IMR-90 (cell line): ENCODE results near the gene TTLL12. TPM values are rescaled to one million over a fixed set of nuclear protein-coding genes. Genes with fewer than 3 reads are reported as not detected.

Experiments used
- ATAC-seq: fragments of 200-7000 bp; cut with Tn5 transposase; 2 replicates; pipeline ENCODE4 v1.9.1; 2020; ENCODE audit warnings: low read depth, mild to moderate bottlenecking, moderate library complexity
- BruUV-seq: library from RNA; stranded (reverse); fragments of 400-500 nt; replicated peaks from 2 replicates; lab custom pipeline; 2021; lab: Mats Ljungman, UMichigan
- CTCF ChIA-PET: fragments of 300-600 bp; formaldehyde crosslinking; extraction: SDS; loops from one replicate; lab custom pipeline; 2021; ENCODE audit warnings: antibody characterized with exemption; lab: Yijun Ruan, JAX
- POLR2A ChIA-PET: fragments of 300-600 bp; sonication (Branson Sonifier 250); formaldehyde crosslinking; loops from one replicate; lab custom pipeline; 2022; ENCODE audit warnings: antibody characterized with exemption; ENCODE audit not compliant: unreplicated experiment; lab: Charles Lee
- DNase-seq: peaks from one replicate; pipeline ENCODE4 v3.0.0; 2013
- H2AFZ ChIP-seq: replicated peaks from 2 replicates; pipeline ENCODE3; 2013; ENCODE audit warnings: low read length, mild to moderate bottlenecking; ENCODE audit not compliant: poor library complexity
- H2AK5ac ChIP-seq: 2 replicates; pipeline ENCODE4 v1.6.1; 2013; ENCODE audit warnings: low read depth, low read length, inconsistent platforms
- H2AK9ac ChIP-seq: replicated peaks from 2 replicates; pipeline ENCODE3; 2013; ENCODE audit warnings: mild to moderate bottlenecking, low read depth, low read length, moderate library complexity; ENCODE audit not compliant: poor library complexity
- H2BK120ac ChIP-seq: 2 replicates; pipeline ENCODE4 v1.6.1; 2013; ENCODE audit warnings: low read depth, low read length, inconsistent platforms
- H2BK15ac ChIP-seq: 3 replicates; pipeline ENCODE4 v1.6.1; 2013; ENCODE audit warnings: low read depth, low read length, inconsistent platforms
- H2BK20ac ChIP-seq: 2 replicates; pipeline ENCODE4 v1.6.1; 2013; ENCODE audit warnings: low read depth, mild to moderate bottlenecking, inconsistent platforms, low read length, moderate library complexity
- H2BK5ac ChIP-seq: 2 replicates; pipeline ENCODE4 v1.6.1; 2013; ENCODE audit warnings: mild to moderate bottlenecking, low read depth, low read length, inconsistent platforms; ENCODE audit not compliant: poor library complexity, severe bottlenecking
- H3K14ac ChIP-seq: replicated peaks from 2 replicates; pipeline ENCODE4 v1.6.1; 2013; ENCODE audit warnings: low read depth, low read length, inconsistent platforms
- H3K18ac ChIP-seq: 2 replicates; pipeline ENCODE4 v1.6.1; 2013; ENCODE audit warnings: low read depth, low read length, control low read depth
- H3K23ac ChIP-seq: 2 replicates; pipeline ENCODE4 v1.6.1; 2013; ENCODE audit warnings: low read depth, low read length, inconsistent platforms
- H3K27ac ChIP-seq: 2 replicates; pipeline ENCODE4 v1.5.1; 2013; ENCODE audit warnings: mild to moderate bottlenecking, control low read depth, low read length; ENCODE audit not compliant: insufficient read depth
- H3K27me3 ChIP-seq: 2 replicates; pipeline ENCODE4 v1.6.1; 2013; ENCODE audit warnings: low read length; ENCODE audit not compliant: control insufficient read depth, insufficient read depth
- H3K36me3 ChIP-seq: 2 replicates; pipeline ENCODE4 v1.6.1; 2013; ENCODE audit warnings: low read length, mixed read lengths; ENCODE audit not compliant: control insufficient read depth, insufficient read depth
- H3K4ac ChIP-seq: 2 replicates; pipeline ENCODE4 v1.6.1; 2013; ENCODE audit warnings: low read depth, low read length, inconsistent platforms
- H3K4me1 ChIP-seq: 2 replicates; pipeline ENCODE4 v1.6.1; 2013; ENCODE audit warnings: low read length, mixed read lengths; ENCODE audit not compliant: control insufficient read depth, insufficient read depth
- H3K4me2 ChIP-seq: 2 replicates; pipeline ENCODE4 v1.6.1; 2013; ENCODE audit warnings: low read depth, mild to moderate bottlenecking, control low read depth, low read length, moderate library complexity
- H3K4me3 ChIP-seq: 2 replicates; pipeline ENCODE4 v1.5.1; 2013; ENCODE audit warnings: low read depth, mild to moderate bottlenecking, control low read depth, low read length, moderate library complexity; ENCODE audit not compliant: insufficient read depth
- H3K56ac ChIP-seq: 2 replicates; pipeline ENCODE4 v1.6.1; 2013; ENCODE audit warnings: low read length, inconsistent platforms; ENCODE audit not compliant: insufficient read depth; ENCODE audit errors: extremely low read depth
- H3K79me1 ChIP-seq, 2 experiments: 2 replicates each; pipeline ENCODE4 v1.6.1; 2013; ENCODE audit warnings: low read length in 2 of 2, inconsistent platforms in 1 of 2, low read depth in 1 of 2
- H3K9ac ChIP-seq: 2 replicates; pipeline ENCODE4 v1.6.1; 2013; ENCODE audit warnings: low read depth, low read length, control low read depth
- H3K9me1 ChIP-seq: 2 replicates; pipeline ENCODE4 v1.6.1; 2013; ENCODE audit warnings: low read length, inconsistent platforms; ENCODE audit not compliant: insufficient read depth
- H3K9me3 ChIP-seq: 2 replicates; pipeline ENCODE4 v1.6.1; 2013; ENCODE audit warnings: low read length; ENCODE audit not compliant: control insufficient read depth, insufficient read depth
- H4K20me1 ChIP-seq: 2 replicates; pipeline ENCODE4 v1.6.1; 2013; ENCODE audit warnings: low read length, inconsistent platforms; ENCODE audit not compliant: insufficient read depth
- H4K5ac ChIP-seq: 2 replicates; pipeline ENCODE4 v1.6.1; 2013; ENCODE audit warnings: mild to moderate bottlenecking, low read depth, low read length, control low read depth
- H4K8ac ChIP-seq, 2 experiments: 2 replicates each; pipeline ENCODE4 v1.6.1; 2013; ENCODE audit warnings: low read depth in 2 of 2, low read length in 2 of 2, control low read depth in 1 of 2, inconsistent platforms in 1 of 2
- H4K91ac ChIP-seq: 2 replicates; pipeline ENCODE4 v1.6.1; 2013; ENCODE audit warnings: low read depth, low read length, inconsistent platforms; ENCODE audit not compliant: insufficient read depth
- BHLHE40 ChIP-seq: fragments of 150-350 bp; IDR thresholded peaks from 2 replicates; pipeline ENCODE4 v1.6.1; 2016; ENCODE audit warnings: mild to moderate bottlenecking, low read depth, low read length
- CHD1 ChIP-seq: IDR thresholded peaks from 2 replicates; pipeline ENCODE4 v1.6.1; 2012; ENCODE audit warnings: low read depth, low read length, improper control_type of control experiment
- CTCF ChIP-seq: conservative IDR thresholded peaks from 2 replicates; pipeline ENCODE4 v1.5.1; 2012; ENCODE audit warnings: mild to moderate bottlenecking, low read depth, low read length, improper control_type of control experiment
- ELK1 ChIP-seq: fragments of 150-350 bp; IDR thresholded peaks from 2 replicates; pipeline ENCODE4 v1.6.1; 2016; ENCODE audit warnings: low read depth, mild to moderate bottlenecking, low read length, moderate library complexity, borderline replicate concordance
- FOS ChIP-seq: fragments of 150-350 bp; IDR thresholded peaks from 2 replicates; pipeline ENCODE4 v1.6.1; 2016; ENCODE audit warnings: low read depth, low read length
- MAFK ChIP-seq: IDR thresholded peaks from 2 replicates; pipeline ENCODE4 v1.6.1; 2012; ENCODE audit warnings: low read depth, low read length, improper control_type of control experiment
- MAZ ChIP-seq: IDR thresholded peaks from 2 replicates; pipeline ENCODE4 v1.6.1; 2012; ENCODE audit warnings: low read depth, mild to moderate bottlenecking, low read length, improper control_type of control experiment, moderate library complexity, borderline replicate concordance
- MXI1 ChIP-seq: IDR thresholded peaks from 2 replicates; pipeline ENCODE4 v1.6.1; 2012; ENCODE audit warnings: low read depth, mild to moderate bottlenecking, low read length, moderate library complexity, borderline replicate concordance
- NFE2L2 ChIP-seq: fragments of 150-350 bp; IDR thresholded peaks from 2 replicates; pipeline ENCODE4 v1.6.1; 2016; ENCODE audit warnings: low read depth, mild to moderate bottlenecking, low read length
- POLR2A ChIP-seq: IDR thresholded peaks from 2 replicates; pipeline ENCODE4 v1.6.1; 2012; ENCODE audit warnings: mild to moderate bottlenecking, low read depth, low read length
- RAD21 ChIP-seq: IDR thresholded peaks from 2 replicates; pipeline ENCODE4 v1.6.1; 2012; ENCODE audit warnings: low read length, improper control_type of control experiment
- RCOR1 ChIP-seq: IDR thresholded peaks from 2 replicates; pipeline ENCODE4 v1.6.1; 2012; ENCODE audit warnings: mild to moderate bottlenecking, low read length, improper control_type of control experiment; ENCODE audit not compliant: insufficient replicate concordance
- RFX5 ChIP-seq: IDR thresholded peaks from 2 replicates; pipeline ENCODE4 v1.8.0; 2012; ENCODE audit warnings: low read depth, mild to moderate bottlenecking, low read length, moderate library complexity
- SMC3 ChIP-seq: fragments of 150-350 bp; IDR thresholded peaks from 2 replicates; pipeline ENCODE4 v1.6.1; 2016; ENCODE audit warnings: low read depth, mild to moderate bottlenecking, antibody characterized with exemption, low read length, moderate library complexity
- USF2 ChIP-seq: fragments of 150-350 bp; IDR thresholded peaks from 2 replicates; pipeline ENCODE4 v1.6.1; 2017; ENCODE audit warnings: mild to moderate bottlenecking, antibody characterized with exemption, low read length, low read depth
- WGBS, 2 experiments: methylation state at CpG; one replicate each; pipeline versions ENCODE4 v1.1.5 to v1.1.7; 2013; ENCODE audit warnings: missing lambda C conversion rate in 2 of 2; ENCODE audit not compliant: insufficient read length in 1 of 2; ENCODE audit errors: extremely low coverage in 2 of 2; 5-methylcytosine and 5-hydroxymethylcytosine counted together
- dilution Hi-C: fragments of 300-500 bp; cut with HindIII; formaldehyde crosslinking; loops from one replicate; pipeline ENCODE4 v1.14.3; 2018; ENCODE audit warnings: low sequenced_read_pairs; ENCODE audit not compliant: unreplicated experiment
- in situ Hi-C: fragments of 300-500 bp; cut with MboI; formaldehyde crosslinking; loops from 3 replicates; pipeline ENCODE4 v1.14.3; 2019; ENCODE audit warnings: low sequenced_read_pairs, inconsistent platforms, mixed read lengths
- intact Hi-C: fragments of 100-400 bp; cut with micrococcal nuclease; formaldehyde crosslinking; loops from 2 replicates; pipeline ENCODE4 v1.10.0; 2022
- polyA plus RNA-seq, 3 experiments: library from polyadenylated mRNA; depleted of rRNA; stranded (reverse); fragments of >200 nt; gene quantifications; 2 replicates each; pipeline ENCODE4 v1.2.3, GENCODE V29; 2012; ENCODE audit warnings: low replicate concordance in 1 of 3
- total RNA-seq: library from RNA; depleted of rRNA; stranded (reverse); fragments of >200 nt; gene quantifications from 2 replicates; pipeline ENCODE4 v1.2.3, GENCODE V29; 2012

Gene TTLL12
- total and polyA plus RNA-seq, 2 of the 4 experiments (the other 2 are of a cell fraction), result 20.9 to 30.1 TPM

GRCh38 chr22:43158778-43159483, 28.0 kb downstream of the TTLL12 start:
- Histone ChIP-seq H3K4me3 (no peak overlapping the region), H2BK5ac (no peak overlapping the region), H4K20me1 (peaks cover 54% of the 10 kb centered on the region), H2AK5ac (no peak overlapping the region), H3K18ac (no peak overlapping the region), H3K9me3 (no peaks in the 10 kb centered on the region), H3K9me1 (peaks cover 11% of the 10 kb centered on the region), H3K4ac (no peak overlapping the region), H3K27me3 (no peaks in the 10 kb centered on the region), H2BK120ac (no peak overlapping the region), H3K56ac (no peak overlapping the region), H4K8ac (no peak overlapping the region; a peak in 1 of 4 replicates), H4K5ac (no peak overlapping the region), H3K79me1 (peaks cover 20 to 62% of the 10 kb centered on the region in 2 experiments; a peak in 3 of 4 replicates), H2AK9ac (no peak overlapping the region), H3K14ac (no peak overlapping the region), H3K4me1 (0 out of 2 replicates have a peak, but pooled peaks cover 1% of the 10 kb centered on the region), H2BK15ac (no peak overlapping the region), H4K91ac (no peak overlapping the region), H3K36me3 (peaks cover 26% of the 10 kb centered on the region), H2BK20ac (no peak overlapping the region), H3K27ac (no peak overlapping the region), H3K9ac (no peak overlapping the region), H3K4me2 (no peak overlapping the region), H2AFZ (no peak overlapping the region), H3K23ac (no peak overlapping the region)
- POLR2A ChIA-PET, result no interaction called here
- in situ Hi-C loops, result no loop called here
- CTCF ChIA-PET, result interaction anchor here (1.3 kb wide), 1 partner anchor 49 kb away, joined by 3 read pairs; no protein-coding TSS in a partner anchor
- no TSS peak for BruUV-seq
- ATAC-seq (no peak), DNase-seq (no peak)
- intact Hi-C loops, result no loop called here
- WGBS, 2 experiments, result 71% methylated on average over 7 of the region's 24 CpGs; no CpG with 5 or more reads in 1 of the 2 experiments
- dilution Hi-C loops, result no loop called here
- TF ChIP-seq MXI1 (no peak), ELK1 (no peak), POLR2A (no peak), BHLHE40 (no peak), NFE2L2 (no peak), MAZ (no peak), SMC3 (no peak), RCOR1 (no peak), RFX5 (no peak), USF2 (no peak), CHD1 (no peak), CTCF (no peak), FOS (no peak), MAFK (no peak), RAD21 (no peak)
